GM19395 (cell line): Measurements from ENCODE around the gene DUOX1.
"Not testable (repeated sequence)": the region's sequence is repeated elsewhere in the genome, so short reads cannot be mapped to it uniquely, and the experiment has no call there.

ENCODE experiments used
- ATAC-seq: cut with Tn5 transposase; IDR thresholded peaks from one replicate; pipeline ENCODE4 v1.9.1; 2021; ENCODE audit warnings: mild to moderate bottlenecking, moderate library complexity; ENCODE audit not compliant: unreplicated experiment

DUOX1 gene

DNA sequence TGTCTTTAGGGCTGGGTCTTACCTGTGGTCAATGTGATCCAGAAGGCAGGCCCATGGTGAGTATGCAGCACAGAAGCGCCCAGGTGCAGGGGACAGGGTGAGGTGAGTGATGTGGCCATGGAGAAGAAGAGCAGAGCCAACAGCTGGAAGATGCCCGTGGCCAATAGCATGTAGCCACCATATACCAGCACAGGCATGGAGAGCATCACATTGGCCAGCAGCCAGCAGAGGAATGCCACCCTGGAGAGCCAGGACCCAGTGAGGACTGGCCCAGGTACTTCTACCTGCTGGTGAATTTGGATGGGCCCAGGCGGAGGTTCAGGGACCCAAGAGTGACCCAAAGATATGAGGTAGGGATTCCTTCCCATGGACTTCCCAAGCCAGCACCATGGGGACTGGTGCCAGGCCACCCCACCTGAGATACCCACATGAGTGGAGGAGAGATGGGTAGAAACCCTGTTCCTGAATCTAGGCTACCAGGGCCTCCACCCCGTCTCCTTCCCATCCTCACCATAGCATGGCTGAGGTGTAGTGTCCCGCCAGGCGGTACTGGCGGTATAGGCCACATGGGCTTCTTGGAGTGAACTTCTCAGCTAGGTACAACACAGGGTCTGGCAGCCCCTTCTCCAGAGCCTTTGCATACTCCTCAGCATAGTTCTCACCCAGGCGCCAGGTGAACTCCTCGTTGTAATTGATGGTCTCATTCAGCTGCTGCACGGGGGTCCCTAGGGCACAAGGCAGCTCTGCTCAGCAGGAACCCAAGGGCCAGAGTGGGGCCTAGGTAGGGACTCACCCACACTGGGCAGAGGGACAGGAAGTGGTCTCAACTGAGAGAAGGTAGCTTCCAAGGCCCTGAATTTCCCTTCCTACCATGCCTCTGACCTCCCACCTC lies 9.5 kb upstream of the DUOX1 start:
- ATAC-seq, result no peak

DNA sequence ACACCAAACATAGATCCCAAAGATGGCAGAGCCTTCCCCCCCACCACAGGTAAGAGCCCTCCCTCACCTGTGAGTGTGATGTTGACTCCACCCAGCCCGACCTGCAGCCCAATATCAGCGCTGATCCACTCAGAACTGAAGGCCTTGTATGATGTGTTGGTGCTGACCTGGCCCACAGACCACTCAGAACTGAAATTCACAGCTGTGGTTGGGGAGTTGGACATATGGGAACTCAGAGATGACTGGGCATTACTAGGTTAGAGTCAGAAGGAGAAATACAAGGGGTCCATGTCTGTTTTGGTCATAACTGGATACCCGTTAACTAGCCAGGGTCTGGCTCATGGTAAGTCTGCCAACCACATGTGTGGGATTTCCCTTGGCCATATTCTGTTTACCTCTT lies 8.8 kb upstream of the DUOX1 start:
- no peak for ATAC-seq

- ATAC-seq, result no peak
Measured at GRCh38 chr15:45121706-45122417, 7.9 kb upstream of the DUOX1 start.

DNA sequence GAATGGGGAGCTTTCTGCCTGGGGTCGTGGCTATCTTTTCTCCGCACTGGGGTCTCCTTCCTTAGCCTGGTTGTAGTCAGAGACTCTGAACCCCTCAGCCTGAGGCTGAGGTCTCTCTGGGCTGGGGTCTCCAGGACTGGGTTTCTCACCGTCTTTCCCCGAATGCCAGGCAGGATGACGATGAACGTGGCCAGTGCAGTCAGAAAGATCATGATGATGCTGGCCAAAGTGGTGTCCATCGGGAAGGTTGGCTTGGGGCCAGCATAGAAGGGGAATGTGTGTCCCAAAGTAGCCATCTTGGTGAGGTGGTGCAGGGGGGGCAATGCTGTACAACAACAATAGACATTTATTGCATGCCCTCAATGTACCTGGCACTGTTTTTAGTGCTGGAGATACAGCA lies 7.1 kb upstream of the DUOX1 start:
- no peak for ATAC-seq

- ATAC-seq, result no peak
Measured at GRCh38 chr15:45123397-45123796, 6.4 kb upstream of the DUOX1 start.

GRCh38 chr15:45126535-45127158 lies 3.1 kb upstream of the DUOX1 start:
- ATAC-seq, result no peak

- no peak for ATAC-seq
Measured at GRCh38 chr15:45128971-45129639, 689 bp upstream of the DUOX1 start.

DNA sequence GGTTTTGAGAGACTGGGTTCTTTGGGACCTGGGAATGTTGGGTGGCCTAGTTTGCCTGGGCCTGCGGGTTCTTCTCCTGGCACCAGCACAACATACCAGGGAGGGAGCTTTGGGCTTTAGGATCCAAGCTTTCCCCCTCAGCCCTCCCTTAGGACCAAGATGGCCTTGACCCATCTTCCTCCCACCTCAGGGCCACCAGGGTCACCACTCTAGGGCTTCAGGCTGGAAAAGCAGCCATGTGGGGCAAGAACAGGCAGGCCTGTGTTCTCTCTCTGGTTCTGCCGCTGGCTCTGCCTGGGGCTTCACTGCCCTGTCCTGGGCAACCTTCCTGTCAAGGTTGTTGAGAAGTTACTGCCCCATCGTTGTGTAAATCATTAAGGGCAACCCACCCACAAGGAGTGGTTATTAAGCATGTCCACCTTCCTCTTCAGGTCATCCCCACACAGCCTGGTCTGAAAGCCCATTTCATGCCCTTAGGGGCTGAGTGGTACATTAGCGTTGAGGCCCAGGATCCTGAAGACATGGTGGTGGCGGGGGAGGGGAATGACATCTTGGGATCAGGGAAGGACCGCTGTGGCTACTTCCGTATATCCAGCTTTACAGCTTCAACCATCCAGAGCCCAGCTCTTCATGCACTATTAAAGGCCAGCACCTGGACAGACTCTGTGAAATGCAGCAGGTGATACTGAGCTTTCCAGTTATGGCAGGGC lies 652 bp downstream of the DUOX1 start:
- ATAC-seq, result no peak

DNA sequence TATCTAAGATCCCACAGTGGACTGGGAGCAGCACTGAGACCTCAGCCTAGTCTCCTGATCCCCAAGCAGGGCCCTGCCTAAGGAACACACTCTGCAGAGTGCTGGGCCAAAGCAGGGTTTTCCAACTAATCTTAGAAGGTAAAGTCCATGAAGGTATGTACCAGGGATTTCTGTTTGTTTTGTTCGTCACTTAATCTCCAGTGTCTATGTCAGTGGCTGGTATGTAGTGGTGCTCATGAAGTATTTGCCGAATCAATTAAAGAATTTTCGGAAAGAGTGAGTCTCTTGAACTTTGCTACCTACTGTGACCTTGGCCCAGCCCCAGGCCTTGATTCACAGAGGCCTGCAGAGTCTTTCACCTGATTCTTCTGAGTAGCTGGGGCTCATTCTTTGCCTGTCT lies 1.7 kb downstream of the DUOX1 start:
- ATAC-seq, result no peak

- no peak for ATAC-seq
Measured at GRCh38 chr15:45132844-45133560, 3.2 kb downstream of the DUOX1 start.

DNA sequence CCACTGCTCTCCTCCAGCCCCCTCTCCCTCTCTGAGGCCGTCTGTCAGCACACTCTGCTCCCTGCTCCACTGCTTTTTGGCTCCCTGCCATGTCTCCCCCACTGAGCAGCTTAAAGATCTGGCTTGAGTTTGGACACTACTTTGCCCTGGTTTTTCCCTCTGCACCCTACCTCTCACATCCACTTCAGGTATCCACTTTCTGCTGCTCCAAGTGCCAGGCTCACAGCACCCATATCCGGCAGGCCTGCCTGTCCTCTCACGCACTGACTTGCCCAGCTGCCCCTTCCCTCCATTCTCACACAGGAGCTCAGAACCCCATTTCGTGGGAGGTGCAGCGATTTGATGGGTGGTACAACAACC lies 3.7 kb downstream of the DUOX1 start:
- no peak for ATAC-seq

GRCh38 chr15:45134046-45134445 lies 4.3 kb downstream of the DUOX1 start:
- no peak for ATAC-seq

- ATAC-seq, result no peak
Measured at GRCh38 chr15:45134682-45135604, 5.1 kb downstream of the DUOX1 start.

DNA sequence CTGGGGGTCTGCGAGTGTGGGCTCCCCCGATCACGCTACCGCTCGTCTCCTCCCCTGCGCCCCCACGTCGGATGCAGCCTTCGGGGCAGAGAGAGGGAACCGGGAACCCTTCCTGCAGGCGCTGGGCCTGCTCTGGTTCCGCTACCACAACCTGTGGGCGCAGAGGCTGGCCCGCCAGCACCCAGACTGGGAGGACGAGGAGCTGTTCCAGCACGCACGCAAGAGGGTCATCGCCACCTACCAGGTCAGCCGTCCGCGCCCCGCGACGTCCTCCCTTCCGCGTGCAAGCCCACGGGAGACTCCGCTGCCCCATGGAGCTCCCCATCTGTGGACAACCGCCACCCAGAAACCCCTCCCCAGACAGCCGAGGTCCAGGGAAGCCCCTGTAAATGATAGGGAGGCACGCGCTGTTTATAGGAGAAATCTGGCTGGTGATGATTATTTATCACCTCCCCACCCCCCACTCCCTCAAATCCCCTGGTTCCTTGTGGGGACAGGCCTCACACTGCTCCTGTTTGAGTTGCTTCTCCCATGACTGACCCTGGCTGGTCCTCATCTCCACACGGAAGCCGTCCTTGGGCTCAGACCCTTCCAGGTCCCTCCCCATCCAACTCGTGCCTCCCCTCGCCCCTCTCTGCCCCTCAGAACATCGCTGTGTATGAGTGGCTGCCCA lies 6.0 kb downstream of the DUOX1 start:
- not testable (repeated sequence) for ATAC-seq

DNA sequence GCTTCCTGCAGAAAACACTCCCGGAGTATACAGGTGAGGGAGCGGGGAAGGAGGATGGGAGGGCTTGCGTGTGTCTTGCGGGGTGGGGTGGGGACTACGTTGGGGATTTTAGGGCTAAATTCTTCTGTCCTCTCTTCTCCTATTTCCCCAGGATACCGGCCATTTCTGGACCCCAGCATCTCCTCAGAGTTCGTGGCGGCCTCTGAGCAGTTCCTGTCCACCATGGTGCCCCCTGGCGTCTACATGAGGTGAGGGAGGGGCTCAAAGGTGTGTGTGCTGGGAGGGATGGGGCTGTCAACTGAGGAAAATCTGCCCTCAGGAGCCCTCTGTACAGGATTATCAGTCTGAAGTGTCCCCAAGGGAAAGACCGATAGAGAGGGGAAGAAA lies 6.6 kb downstream of the DUOX1 start:
- no peak for ATAC-seq

DNA sequence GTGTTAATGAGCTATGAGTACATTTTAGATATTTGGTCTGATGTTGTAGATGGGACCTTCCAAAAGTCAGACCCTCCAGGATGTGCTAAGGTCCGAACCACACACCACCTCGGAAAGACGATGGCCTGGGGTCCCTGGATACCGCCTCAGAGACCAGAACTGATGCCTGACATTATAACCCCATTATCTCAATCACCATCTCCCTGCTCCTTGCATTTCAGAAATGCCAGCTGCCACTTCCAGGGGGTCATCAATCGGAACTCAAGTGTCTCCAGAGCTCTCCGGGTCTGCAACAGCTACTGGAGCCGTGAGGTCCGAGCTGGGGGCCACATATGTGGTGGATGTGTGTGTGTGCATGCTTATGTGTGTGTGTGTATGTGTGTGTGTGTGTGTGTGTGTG lies 7.9 kb downstream of the DUOX1 start:
- no peak for ATAC-seq

DNA sequence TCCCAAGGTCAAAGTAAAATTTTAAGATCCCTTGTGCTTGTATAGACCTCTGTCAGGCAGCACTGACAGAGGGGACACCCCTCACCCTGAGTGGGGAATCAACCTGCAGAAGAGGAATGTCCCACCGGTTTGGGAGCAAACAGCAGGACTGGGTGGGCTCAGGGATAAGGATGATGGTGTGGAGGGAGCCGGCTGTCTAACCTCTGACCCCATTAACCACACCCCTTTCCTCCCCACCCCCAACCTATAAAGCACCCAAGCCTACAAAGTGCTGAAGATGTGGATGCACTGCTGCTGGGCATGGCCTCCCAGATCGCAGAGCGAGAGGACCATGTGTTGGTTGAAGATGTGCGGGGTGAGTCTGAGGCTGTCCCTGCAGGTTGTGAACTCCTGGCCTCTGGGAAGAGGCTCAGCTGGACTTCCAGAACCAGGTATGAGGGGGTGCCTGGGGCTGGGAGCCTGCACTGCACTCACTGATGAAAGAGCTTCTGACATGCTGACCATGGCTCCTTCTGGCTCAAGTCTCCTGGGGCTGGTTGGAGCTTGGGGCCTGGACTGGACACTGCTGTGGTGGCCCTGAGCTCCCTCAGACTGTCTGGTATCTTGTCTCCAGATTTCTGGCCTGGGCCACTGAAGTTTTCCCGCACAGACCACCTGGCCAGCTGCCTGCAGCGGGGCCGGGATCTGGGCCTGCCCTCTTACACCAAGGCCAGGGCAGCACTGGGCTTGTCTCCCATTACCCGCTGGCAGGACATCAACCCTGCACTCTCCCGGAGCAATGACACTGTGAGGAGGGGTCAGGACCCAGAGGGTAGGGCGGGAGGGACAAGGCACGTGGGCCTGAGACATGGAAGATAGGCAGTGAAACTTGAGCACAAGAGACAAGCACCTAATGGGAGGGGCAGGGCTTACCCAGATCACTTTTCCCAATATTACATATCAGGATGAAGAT lies 9.3 kb downstream of the DUOX1 start:
- no peak for ATAC-seq
